LNCAP (cell line): ENCODE results near the gene OR5C1.

Experiments used
- CTCF ChIP-seq: fragments of 450-650 bp; IDR thresholded peaks from 2 replicates; pipeline ENCODE4 v1.5.1; 2017; ENCODE audit warnings: mild to moderate bottlenecking

The OR5C1 gene

GRCh38 chr9:122788831-122789230 lies at the start of gene OR5C1:
Gene OR5C1, plus strand, starts transcription at chr9:122788933. Its CDS starts 0 bp downstream, at chr9:122788933.
- no peak for TF ChIP-seq CTCF

- TF ChIP-seq CTCF, result no peak
Measured at GRCh38 chr9:122742003-122742402, 46.7 kb upstream of the OR5C1 start, which contains the start of gene OR1L6. Gene OR1L6, plus strand, starts transcription at chr9:122742303. Its CDS starts 7,545 bp downstream, at chr9:122749848.

GRCh38 chr9:122754825-122755224 lies 33.9 kb upstream of the OR5C1 start:
- no peak for TF ChIP-seq CTCF

- TF ChIP-seq CTCF, result no peak
Measured at GRCh38 chr9:122767817-122768216, 20.9 kb upstream of the OR5C1 start.

GRCh38 chr9:122777052-122777451 lies 11.7 kb upstream of the OR5C1 start:
- TF ChIP-seq CTCF, result no peak

- TF ChIP-seq CTCF, result no peak
Measured at GRCh38 chr9:122777935-122778627, 10.7 kb upstream of the OR5C1 start.

- no peak for TF ChIP-seq CTCF
Measured at GRCh38 chr9:122779181-122779580, 9.6 kb upstream of the OR5C1 start.

GRCh38 chr9:122780026-122780425 lies 8.7 kb upstream of the OR5C1 start:
- no peak for TF ChIP-seq CTCF
